HG02623 (cell line): ENCODE results near the gene ATP9A.
"Not testable (repeated sequence)": the region's sequence is repeated elsewhere in the genome, so short reads cannot be mapped to it uniquely, and the experiment has no call there.

ENCODE experiments used
- ATAC-seq: cut with Tn5 transposase; IDR thresholded peaks from one replicate; pipeline ENCODE4 v1.9.1; 2021; ENCODE audit warnings: moderate library complexity; ENCODE audit not compliant: unreplicated experiment

The ATP9A gene

DNA sequence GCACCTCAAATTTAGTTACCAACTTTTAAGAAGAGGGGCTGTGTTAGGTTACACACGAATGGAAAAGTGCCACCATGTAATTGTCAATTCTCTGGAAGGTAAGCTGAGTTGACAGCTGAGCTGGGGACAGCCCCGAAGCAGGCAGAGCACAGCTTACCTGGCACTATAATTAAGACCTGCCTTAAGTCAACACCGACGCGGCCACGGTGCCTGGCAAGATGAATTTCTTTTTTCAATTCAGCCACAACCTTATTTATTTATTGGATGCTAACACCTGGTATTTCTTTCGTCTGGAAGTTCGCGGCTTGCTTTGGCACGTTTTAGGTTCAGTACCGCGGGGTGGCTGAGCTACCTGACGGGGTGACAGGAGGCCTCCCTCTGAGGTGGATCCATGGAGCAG lies 185.1 kb downstream of the ATP9A start:
- no peak for ATAC-seq

DNA sequence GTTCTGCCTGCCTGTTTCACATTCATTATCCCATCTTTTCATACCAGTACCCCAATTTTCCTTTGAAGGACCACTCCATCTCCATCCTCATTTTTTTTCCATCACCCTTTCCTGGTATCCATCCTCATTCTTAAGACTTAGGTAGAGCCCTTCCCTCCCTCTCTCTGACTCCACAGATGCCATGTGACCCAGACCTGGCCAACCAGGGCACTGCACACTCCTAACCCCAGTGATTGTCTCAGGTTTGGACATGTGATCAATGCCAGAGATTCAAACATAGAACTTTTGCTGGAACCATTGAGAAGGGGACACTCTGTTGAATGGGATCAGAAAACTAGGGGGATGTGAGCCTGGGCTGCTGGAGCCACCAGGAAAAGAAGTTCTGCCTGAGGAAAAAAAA lies 186.6 kb downstream of the ATP9A start:
- no peak for ATAC-seq

DNA sequence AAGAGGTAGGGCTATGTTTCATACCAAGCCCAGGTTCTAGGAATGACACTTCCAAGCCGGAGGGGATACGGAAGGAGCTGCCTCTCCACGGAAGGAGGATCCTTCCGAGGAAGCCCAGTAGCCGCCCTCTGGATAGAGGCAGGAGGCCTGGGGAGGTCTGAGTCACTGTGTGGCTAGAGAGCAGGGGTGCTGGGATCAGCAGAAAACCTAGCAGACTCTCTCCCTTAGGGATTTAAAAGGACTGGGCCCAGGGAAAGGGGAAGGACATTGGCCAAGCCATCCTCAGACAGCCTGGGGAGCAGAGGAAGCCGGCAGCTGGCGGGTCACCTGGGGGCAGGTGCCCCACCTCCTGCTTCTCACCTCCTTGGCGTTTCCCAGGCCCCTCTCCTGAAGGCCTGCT lies 189.1 kb downstream of the ATP9A start:
- ATAC-seq = no peak

DNA sequence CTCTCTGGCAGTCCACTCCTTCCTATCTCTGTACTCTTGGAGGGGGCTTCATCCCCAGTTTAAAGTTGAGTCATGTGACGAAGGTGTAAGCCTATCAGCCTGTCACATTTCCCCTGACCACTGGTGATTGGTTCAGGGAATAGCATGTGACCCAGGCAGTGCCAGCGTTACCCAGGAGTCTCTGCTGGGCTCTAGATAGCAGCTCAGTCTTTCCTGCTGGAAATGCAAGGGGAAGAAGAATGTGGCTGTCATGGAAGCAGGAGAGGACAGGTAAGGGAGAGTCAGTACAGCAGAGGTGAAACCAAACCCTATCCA lies 190.1 kb downstream of the ATP9A start:
- no peak for ATAC-seq

DNA sequence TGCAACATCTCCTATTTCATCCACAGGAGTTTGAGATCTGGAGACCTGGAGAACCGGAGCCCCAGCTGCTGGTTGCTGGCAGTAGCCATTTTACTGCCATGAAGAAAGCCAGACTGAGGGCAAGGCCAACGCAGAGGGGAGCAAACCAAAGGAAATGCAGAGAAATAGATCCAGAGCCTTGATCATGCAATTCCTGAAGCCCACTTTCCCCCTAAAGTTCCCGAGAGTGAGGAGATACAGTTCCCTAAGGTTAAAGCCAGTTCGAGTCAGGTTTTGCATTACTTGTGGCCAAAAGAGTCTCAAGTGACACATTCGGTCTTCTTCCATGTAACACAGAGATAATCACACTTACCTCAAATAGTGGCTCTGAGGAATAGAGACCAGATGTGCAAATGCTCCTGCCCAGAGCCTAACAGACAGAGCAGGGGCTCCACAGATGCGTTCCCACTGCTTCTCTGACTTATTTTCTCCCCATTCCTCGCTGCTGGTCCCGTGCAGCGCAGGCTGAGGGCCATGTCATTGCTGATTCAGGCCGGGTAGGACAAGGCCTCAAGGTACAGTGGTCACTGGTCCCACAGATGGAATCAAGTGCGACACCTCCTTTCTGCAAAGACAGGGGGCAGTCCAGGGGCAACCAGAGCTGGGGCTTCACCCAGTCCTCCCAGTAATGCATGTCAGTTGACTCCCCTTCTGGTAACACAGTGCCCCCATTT lies 190.6 kb downstream of the ATP9A start:
- no peak for ATAC-seq

DNA sequence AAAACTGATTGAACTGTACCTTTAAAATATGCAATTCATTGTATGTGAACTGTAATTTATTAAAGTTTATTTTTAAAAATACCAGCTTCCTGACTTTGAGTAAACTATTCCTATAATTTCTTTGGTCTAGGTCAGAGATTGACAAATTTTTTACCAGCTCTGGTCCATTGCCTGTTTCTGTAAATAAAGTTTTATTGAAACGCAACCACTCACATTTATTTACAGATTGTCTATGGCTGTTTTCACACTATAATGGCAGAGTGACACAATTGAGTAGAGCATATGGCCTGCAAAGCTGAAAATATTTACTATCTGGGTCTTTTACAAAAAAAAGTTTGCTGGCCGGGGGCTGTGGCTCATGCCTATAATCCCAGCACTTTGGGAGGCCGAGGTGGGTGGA lies 192.7 kb downstream of the ATP9A start:
- ATAC-seq = no peak

DNA sequence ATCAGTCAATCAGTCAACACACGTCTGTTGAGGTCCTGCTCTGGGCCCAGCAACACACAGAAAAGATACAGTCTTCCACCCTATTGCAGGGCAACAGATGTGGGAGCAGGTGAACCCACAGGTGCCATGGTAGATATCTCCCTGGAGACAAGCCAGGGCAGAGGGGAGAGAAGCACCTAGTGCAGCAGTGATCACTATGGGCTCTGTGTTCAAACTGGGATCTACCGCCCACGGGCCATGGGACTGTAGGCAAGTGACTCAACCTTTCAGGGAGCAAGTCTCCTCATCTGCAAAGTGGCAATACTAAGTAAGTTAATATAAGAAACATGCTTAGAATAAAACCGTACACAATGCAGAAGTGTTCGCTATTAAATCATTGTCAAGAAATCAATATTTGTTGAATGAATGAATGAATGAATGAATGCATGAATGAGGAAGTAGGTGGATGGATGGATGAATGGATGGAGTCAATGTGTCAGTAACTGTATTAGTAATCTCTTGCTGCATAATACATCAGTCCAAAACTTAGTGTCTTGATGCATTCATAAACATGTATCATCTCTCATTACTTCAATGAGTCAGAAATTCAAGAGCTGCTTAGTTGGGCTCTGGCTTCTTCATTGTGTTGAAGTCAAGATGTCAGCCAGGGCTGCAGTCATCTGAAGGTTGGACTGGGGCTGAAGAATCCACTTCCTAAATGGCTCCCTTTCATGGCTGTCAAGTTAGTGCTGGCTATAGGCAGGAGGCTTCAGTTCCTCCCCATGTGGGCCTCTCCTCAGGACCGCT lies 193.7 kb downstream of the ATP9A start:
- ATAC-seq = no peak

DNA sequence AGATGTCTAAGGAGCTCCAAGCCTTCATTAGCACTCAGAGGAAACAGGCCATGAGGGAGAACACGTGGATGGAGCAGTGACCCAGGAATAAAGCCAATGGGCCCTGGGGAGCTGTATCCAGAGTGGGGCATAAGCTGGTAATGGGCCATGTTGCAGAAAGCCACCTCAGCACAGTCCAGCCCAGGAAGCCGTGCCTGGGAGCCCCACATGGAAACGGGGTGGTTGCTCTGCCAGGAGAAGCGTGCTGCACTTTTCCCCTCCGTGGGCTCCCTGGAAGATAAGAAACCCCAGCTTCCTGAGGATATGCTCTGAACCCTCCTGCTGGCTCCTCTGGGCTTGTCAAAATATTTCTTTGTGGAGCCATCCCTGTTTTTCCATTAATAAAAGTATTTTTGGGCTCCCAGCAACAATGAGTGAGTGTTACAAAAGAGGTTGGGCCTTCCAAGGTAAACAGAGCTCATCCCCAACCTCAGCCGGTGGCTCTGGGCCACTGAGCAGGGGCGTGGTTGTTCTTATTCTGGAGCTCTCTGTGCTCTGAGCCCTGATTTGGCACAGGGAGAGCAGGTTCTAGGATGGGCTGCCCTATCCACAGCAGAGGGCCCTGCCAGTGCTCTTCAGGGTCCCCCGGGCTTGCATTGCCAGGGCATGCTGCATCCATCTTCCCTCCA lies 194.5 kb downstream of the ATP9A start:
- no peak for ATAC-seq

DNA sequence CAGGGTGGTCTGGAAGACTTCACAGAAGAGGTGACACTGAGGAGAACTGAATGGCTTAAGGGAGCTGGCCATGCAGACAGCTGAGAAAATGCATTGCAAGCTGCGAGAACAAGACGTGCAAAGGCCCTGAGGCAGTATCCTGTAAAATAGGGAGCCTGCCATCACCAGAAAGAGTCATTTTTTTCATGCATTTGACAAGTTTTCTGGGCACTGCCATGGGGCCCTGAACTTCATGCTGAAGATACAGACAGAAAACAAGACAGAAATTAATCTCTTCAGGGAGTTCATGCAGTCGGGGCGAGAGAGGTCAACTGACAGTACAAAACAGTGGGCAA lies 196.8 kb downstream of the ATP9A start:
- no peak for ATAC-seq

DNA sequence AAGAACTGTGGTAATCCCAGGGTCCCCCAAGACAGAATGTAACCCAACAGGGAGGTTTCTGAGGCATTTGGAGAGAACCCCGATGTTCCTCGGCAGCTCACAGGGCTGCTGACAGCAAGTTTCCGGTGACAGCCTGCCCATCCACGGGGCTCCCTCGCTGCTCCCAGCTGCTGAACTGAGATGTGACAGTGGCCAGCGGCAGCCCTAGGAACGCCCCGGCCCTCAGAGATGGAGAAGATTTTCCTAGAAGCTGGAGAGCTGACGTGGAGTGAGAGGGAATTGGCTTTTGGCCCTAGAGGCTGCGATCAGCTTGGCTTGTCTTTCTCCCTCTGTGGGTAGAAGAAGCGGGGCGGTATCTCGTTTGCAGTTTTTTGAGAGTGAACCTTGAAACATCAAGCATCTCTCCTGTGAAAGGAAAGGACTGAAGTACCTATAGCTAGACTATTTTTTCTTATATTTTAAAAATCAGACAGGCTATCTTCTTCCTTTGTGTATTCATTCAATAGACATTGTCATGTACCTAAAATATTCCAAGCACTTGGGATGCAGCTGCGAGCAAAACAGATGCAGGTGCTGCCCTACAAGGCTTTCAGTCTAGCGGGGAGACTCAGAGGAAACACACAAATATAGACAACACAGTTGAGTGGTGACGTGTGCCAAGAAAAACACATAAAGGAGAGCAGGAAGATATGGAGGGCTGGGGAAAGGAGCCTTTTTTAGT lies 197.3 kb downstream of the ATP9A start:
- no peak for ATAC-seq

DNA sequence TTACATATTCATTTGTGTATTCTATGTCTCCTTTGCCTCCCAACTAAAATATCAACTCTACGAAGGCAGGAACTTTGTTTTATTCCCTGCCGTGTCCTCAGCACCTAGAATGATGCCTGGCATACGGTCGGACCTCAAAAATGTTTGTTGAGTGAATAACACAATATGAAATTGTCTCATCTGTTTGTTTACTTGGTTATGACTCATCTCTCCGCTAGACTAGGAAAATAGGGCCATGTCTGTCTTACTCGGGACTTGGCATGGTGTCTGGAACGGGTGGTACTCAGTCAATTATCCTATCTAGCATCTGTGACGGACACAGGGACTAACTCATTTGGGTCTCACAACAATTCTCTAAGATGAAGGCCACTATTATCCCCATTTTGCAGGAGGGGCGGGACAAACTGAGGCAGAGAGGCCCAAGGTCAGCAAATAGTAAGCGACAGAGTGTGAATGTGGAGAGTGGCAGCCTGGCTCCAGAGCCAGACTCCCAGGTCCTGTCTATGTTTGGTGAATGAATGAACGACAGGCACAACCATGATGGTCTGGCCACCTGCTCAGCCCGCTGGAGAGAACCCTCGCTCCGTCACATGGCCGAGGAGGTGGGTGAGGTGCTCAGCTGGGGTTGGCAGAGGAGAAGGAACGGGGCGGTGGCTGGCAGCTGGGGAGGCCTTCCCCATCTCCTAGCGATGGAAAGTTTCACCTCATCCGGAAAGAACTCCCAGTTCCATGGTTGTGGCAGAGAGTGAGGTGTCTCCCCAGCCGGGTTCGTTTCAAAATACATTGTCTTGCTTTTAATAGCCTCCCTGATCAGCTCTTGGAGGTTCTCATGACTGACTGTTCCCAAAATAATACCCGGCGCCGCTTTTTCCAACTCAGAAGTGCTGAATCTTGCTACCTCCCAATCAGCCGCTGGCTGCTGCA lies 198.1 kb downstream of the ATP9A start:
- no peak for ATAC-seq

DNA sequence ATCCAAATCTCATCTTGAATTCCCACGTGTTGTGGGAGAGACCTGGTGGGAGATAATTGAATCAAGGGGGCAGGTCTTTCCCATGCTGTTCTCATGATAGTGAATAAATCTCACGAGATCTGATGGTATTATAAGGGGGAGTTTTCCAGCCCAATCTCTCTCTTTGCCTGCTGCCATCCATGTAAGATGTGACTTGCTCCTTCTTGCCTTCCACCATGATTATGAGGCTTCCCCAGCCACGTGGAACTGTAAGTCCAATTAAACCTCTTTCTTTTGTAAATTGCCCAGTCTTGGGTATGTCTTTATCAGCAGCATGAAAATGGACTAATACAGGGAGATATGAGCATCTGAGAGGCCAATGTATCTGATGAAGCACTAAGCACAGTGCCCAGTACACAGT lies 199.7 kb downstream of the ATP9A start:
- not testable (repeated sequence) for ATAC-seq

DNA sequence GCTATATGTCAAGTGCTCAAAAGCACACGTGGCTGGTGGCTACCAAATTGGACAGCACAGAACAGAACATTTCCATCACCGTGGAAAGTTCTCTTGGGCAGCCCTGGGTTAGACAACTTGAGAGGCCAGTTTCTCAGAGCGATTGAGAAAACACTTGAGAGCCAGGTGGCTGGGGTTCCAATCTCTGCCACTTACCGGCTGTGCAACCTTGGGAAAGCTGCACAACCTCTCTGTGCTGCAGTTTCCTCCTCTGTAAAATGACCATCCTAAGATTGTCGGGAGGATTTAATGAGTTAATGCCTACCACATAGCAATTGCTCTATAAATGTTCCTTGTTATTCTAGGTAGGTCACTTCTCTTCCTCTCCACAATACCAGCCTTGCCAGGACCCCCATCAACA lies 200.6 kb downstream of the ATP9A start:
- ATAC-seq = no peak

DNA sequence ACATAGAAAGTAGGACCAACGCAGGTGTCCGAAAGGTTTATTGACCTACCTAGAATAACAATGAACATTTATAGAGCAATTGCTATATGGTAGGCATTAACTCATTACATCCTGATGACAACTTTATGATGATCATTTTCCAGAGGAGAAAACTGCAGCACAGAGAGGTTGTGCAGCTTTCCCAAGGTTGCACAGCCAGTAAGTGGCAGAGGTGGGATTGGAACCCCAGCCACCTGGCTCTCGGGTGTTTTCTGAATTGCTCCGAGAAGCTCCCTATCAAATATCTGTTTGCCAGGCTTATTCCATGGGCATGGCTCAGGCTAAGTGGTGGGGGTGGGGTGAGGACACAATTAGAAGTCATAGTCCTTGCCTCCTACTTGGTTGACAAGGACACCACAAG lies 201.6 kb downstream of the ATP9A start:
- ATAC-seq = no peak

DNA sequence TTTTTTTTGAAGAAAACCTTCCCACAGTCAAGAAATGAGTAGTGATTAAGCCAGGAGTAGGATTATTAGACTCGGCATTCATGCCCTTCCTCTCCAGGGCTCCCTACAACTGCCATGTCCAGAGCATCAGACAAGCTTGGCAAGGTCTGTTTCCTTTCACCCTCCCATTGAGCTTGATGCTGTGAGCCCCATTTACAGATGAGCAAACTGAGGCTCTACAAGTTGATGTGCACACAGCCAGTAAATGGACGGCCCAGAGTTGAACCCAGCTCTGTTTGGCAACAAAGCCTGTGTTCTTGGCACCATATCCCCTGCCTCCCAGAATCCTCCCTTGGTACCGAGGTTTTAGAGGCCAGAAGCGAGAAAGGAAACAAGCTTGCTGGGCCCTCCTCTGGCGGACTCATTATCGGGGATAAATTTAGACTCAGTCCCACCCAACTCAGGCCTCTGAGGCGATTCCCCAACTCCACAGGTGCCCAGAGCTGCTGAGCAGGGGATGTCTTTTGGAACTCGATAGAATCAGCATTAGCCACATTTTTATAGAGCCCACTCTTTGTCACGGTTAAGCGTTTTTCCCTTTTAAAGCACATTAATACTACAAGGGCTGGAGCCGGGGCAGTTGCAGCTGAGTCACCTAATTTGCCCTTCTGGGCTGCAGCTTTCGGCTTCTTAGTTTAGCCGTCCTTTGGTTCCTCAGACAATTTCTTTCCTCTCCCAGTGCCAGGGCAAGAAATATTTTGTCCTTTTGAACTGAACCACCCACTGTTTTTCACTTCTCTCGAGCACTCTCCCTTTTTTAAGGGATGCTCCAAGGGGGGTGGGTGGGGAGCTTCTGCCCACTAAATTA lies 202.7 kb downstream of the ATP9A start:
- no peak for ATAC-seq

DNA sequence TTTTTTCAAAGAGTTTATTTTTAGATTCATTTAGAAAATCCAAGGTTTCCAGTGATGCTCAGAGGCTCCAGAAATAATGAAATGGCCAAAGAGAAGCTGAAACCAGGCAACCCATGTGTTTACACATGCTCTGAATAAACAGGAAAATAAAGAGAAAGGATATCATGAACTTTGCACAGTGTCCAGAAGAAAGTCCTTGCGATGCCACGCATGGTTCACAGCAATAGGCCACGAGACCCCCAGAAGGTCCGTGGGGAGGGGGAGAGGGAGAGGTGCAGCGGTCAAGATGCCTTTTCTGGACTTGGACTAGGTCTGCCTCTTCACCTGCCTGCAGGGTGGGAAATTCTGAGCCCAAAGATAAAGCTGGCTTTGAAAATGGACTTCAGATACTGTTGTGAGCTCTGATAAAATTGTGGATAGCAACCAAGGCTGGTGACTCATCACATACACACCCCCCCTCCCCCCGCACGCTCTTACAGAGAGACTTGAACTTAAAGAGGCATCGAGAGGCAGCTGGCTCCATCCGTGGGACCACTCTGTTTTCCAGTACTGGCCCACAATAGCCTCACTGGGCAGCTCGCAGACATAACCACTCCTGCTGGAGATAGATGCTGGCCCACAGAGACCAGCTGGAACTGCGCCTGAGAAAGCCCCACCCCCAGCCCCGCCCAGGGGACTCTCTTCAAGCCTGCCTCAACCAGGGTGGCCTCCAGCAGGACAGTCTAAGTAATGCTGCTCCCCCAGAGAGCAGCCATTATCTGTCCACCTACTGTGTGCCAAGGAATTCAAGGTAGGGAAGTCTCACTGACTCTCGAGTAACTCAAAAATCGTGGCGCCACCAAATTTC lies 204.5 kb downstream of the ATP9A start:
- ATAC-seq = no peak

DNA sequence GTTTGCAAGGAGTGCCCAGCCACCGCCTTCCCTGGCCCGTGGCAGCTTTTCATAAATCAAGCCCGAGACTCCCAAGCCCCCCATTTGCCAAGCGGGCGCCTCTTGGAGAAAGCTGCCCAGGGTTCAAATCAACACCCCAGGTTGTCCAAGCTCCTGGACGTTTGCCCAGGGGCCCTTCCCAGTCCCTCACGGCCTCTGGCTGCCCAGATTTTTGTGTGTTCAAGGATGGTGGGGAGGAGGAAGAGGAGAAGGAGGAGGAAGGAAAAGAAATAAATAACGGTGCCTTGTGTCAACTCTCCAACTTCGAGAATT lies 205.1 kb downstream of the ATP9A start:
- no peak for ATAC-seq

DNA sequence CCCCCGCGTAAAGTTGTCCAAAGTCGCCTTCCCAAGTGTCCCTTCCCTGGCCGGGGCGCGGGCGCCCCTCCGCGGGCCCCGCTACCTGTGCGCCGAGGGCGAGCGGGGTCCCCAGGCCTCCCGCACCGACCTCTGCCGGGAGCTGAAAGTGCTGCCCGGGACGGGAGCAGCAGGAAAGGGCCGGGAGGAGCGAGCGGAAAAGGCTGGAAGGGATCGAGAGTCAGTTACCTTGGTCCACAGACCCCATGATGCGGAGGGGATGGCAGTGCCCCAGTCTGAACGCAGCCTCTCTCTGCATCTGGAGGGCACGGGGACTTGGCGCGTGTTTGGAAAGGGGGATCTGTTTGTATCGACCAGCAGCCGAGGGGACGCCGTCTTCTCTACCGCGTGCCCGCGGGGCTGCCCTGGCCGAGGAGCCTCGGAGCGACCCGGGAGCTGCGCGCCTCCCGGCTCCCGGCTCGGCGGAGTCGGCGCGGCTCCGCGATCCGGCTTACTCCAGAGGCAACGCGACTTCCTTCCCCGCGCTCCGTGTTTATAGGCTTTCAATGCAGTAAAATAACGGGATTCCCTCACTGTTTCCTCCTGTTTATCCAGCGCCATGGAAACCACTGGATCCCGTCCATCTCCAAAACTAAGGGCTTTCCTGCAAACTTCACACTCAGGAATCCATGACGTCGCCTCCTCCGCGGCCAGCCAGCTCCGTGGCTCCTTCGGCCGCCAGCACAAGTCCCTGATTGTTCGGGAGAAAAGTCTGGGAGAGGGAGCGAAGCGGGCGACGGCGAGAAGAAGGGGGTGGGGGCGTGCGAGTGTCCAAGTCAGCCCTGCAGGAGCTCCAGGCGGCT lies 205.6 kb downstream of the ATP9A start:
- no peak for ATAC-seq
